ENCODE data around the gene DOCK1.

Gene DOCK1

GRCh38 chr10:127338399-127339110 lies 433.3 kb downstream of the DOCK1 start:
- peak; percentile 6 to 20 for DNase-seq (ENCODE audit: low read depth in 2 of 2)
- TF ChIP-seq CTCF (IDR thresholded peaks at IDR 0.05; ENCODE audit: low read depth, low read length), result no peak
- H3K4me3 ChIP-seq (replicated peaks in 1 of 2; ENCODE audit: low read depth in 2 of 2, low read length in 2 of 2), result no peak overlapping the region

GRCh38 chr10:127343821-127344220 lies 438.6 kb downstream of the DOCK1 start:
- DNase-seq (ENCODE audit: low read depth in 2 of 2), result peak; percentile 6 to 35
- H3K4me3 ChIP-seq (replicated peaks in 1 of 2; ENCODE audit: low read depth in 2 of 2, low read length in 2 of 2), result no peak overlapping the region
- TF ChIP-seq CTCF (IDR thresholded peaks at IDR 0.05; ENCODE audit: low read depth, low read length), result no peak

GRCh38 chr10:127344346-127344745 lies 439.1 kb downstream of the DOCK1 start:
- TF ChIP-seq CTCF (IDR thresholded peaks at IDR 0.05; ENCODE audit: low read depth, low read length), result no peak
- DNase-seq (ENCODE audit: low read depth in 2 of 2), result no peak
- no peak overlapping the region for H3K4me3 ChIP-seq (replicated peaks in 1 of 2; ENCODE audit: low read depth in 2 of 2, low read length in 2 of 2)

GRCh38 chr10:127345231-127345965 lies 440.2 kb downstream of the DOCK1 start:
- TF ChIP-seq CTCF (IDR thresholded peaks at IDR 0.05; ENCODE audit: low read depth, low read length), result no peak
- no peak for DNase-seq (ENCODE audit: low read depth in 2 of 2)
- H3K4me3 ChIP-seq (replicated peaks in 1 of 2; ENCODE audit: low read depth in 2 of 2, low read length in 2 of 2), result no peak overlapping the region

GRCh38 chr10:127346604-127347003 lies 441.4 kb downstream of the DOCK1 start:
- no peak overlapping the region for H3K4me3 ChIP-seq (replicated peaks in 1 of 2; ENCODE audit: low read depth in 2 of 2, low read length in 2 of 2)
- TF ChIP-seq CTCF (IDR thresholded peaks at IDR 0.05; ENCODE audit: low read depth, low read length), result no peak
- no peak for DNase-seq (ENCODE audit: low read depth in 2 of 2)

GRCh38 chr10:127347202-127347959 lies 442.2 kb downstream of the DOCK1 start:
- no peak for DNase-seq (ENCODE audit: low read depth in 2 of 2)
- H3K4me3 ChIP-seq (replicated peaks in 1 of 2; ENCODE audit: low read depth in 2 of 2, low read length in 2 of 2), result no peak overlapping the region
- TF ChIP-seq CTCF (IDR thresholded peaks at IDR 0.05; ENCODE audit: low read depth, low read length), result no peak
